Activated CD8-positive, alpha-beta memory T cell treated with anti-CD3 and anti-CD28 coated beads for 4 hours (primary cell): Measurements from ENCODE around the gene RGMA.

Experiments used
- DNase-seq, 2 donors: peaks; one replicate each; pipeline ENCODE4 v3.0.0-alpha.2; 2020; ENCODE audit warnings: low read depth in 2 of 2

RGMA gene

GRCh38 chr15:93017526-93017925 lies 71.5 kb downstream of the RGMA start:
- DNase-seq, result no peak

GRCh38 chr15:93012786-93013185 lies 76.2 kb downstream of the RGMA start:
- no peak for DNase-seq

- no peak for DNase-seq
These were observed 81.0 kb downstream of the RGMA start for GRCh38 chr15:93007994-93008393.

GRCh38 chr15:93005133-93005532 lies 83.9 kb downstream of the RGMA start:
- DNase-seq, result no peak

GRCh38 chr15:93001881-93002280 lies 87.1 kb downstream of the RGMA start:
- no peak for DNase-seq

GRCh38 chr15:93001156-93001555 lies 87.9 kb downstream of the RGMA start:
- no peak for DNase-seq

- no peak for DNase-seq
These were observed 91.2 kb downstream of the RGMA start for GRCh38 chr15:92997821-92998220.

- no peak for DNase-seq
These were observed 96.3 kb downstream of the RGMA start for GRCh38 chr15:92992720-92993119.

GRCh38 chr15:92990031-92990430 lies 99.0 kb downstream of the RGMA start:
- no peak for DNase-seq

- no peak for DNase-seq
These were observed 99.5 kb downstream of the RGMA start for GRCh38 chr15:92989470-92989869.
